NCI-H345 (cell line): ENCODE measurements around the gene LUZP2.

ENCODE experiments used
- DNase-seq: peaks from one replicate; lab custom pipeline; 2025; lab: John Stamatoyannopoulos, UW

LUZP2 gene

DNA sequence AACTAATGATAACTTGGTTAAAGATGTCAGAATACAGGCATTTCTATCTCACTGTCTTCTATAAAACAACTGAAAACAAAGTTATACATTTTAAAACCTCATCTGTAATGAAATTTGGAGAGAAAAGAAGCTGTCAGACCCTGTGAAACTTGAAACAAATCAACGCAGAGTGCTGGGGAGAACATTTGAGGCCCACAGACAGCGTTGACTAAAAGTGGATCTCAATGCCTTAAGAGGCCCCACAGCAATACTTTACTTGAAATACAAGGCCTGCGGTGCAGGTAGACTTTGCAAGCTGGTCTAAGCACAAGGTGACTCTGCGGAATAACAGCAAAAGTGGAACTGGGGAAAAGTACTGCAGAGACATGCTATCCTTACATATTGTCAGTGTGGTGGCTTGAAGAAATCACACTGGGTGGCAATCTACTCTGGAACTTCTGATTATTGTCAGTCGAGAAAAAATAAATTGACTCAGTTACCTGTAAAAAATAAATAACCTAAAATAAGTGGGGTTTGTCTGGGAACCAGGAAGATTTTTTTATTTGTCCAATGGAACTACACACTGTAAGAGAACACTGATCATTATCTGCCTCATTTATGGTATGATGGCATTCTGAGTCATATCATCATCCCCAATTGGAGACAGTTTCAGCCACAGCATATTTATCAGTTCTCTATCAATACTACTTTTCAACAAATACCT is 138.9 kb downstream of the LUZP2 start:
- DNase-seq: no peak

DNA sequence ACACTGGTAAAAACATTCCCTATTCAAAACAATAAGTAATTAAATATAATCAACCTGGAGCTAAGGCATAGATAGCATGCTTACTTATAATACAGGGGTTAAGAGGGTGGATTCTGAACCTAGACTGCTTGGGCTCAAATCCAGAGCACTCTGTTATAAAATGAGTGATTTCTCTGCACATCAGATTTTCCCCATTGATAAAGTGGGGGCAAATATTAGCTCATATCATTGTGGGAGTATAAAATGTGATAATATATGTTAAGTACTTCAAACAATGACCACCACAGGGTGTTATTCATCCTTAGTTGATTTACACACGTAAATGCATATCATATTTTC is 139.4 kb downstream of the LUZP2 start:
- DNase-seq: no peak

DNA sequence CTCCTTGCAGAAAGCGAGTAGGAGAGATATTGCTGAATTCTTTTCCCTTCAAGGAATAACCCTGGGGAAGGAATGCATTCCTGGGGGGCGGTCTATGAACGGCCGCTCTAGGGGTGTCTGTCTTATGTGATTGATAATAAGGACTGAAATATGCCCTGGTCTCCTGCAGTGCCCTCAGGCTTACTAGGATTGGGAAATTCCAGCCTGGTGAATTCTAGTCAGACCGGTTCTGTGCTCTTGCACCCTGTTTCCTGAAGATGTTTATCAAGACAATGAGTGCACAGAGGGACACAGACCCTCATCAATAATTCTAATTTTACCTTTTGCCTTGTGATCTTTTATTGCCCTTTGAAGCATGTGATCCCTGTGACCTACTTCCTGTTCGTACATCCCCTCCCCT is 140.7 kb downstream of the LUZP2 start:
- DNase-seq: no peak

DNA sequence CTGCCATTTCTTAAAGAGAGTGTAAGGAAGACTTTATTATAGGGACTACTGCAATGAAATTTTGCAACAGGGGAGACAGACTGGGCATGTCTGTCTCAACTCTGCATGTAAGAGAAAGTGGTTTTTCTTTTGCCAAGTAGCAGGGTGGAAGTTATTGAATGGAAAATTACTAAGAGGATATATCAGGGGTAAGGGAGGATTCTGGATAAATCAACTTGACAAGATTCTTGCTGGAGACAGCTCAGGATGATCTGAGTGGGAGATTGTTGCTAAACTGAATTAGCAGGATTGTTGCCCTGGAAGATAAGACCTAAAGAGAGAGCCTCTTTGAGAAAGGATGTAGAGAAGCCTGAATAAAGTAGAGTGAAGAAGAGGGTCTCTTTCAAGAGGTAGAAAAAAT is 145.8 kb downstream of the LUZP2 start:
- DNase-seq: no peak

DNA sequence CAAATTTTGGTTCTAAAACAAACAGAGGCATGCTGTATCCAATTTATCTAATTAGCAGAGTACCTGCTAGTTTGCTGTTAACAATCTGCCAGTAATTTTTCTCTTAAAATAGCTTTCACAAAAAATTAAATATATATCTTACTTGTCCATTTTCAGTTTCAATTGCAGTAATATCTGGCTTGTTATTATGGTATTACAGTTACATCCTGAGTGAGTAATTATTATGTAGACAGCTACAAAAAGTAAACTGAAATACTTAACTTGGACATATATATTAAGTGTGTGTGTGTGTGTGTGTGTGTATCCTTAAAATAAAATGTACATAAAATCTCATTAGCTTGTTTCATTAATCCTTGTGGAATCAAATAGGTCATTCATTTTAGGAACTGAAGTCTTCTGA is 148.7 kb downstream of the LUZP2 start:
- no peak for DNase-seq

DNA sequence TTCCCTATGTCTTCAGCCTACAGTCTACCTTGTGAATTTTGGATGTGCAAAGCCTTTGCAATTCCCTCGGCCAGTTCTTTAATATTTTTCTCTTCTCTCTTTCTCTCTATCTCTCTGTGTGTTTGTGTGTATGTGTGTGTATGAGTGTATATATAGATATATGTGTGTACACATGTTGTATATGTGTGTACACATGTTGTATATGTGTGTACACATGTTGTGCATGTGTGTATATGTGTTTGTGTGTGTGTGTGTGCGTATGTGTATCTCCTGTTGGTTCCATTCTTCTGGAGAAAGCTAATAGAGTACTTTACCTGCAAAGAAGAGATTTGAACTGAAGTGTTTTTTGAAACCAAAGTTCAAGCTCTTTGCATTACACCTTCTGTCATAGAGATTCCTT is 155.0 kb downstream of the LUZP2 start:
- DNase-seq: no peak

DNA sequence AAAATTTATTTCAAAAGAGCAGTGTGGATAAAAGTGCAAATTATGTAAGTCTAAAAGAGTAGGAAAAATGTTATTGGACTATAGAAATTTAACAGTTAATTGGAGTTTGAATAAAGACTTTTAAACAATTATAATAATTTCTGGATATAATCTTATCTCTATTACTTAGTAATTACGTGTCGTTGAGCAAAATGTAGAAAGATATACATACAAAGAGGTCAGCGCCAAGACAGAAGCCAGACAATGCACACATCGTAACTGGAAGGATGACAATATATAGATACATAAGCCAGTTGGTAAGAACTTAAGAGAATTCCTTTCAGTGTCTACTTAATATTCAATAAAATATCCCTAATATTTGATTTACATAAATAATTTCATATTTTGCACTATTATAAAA is 157.0 kb downstream of the LUZP2 start:
- no peak for DNase-seq

DNA sequence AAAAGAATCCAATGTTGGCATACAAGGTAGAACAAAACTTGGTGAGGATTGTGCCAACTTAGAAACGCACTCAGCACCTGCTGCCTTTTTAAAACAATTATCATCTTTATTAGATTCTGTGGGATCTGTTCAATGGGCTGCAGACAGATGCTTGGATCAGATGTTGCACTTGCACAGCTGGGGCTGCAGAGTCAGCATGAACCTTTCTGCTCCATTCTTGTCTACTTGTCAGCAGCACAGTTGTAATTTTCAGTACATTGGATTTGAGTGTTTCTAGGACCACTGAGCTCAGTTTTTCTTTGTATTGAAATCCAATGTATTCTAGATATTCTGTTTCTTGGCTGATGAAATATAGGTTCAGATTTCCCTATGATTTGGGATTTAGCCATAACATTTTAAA is 164.5 kb downstream of the LUZP2 start:
- no peak for DNase-seq

DNA sequence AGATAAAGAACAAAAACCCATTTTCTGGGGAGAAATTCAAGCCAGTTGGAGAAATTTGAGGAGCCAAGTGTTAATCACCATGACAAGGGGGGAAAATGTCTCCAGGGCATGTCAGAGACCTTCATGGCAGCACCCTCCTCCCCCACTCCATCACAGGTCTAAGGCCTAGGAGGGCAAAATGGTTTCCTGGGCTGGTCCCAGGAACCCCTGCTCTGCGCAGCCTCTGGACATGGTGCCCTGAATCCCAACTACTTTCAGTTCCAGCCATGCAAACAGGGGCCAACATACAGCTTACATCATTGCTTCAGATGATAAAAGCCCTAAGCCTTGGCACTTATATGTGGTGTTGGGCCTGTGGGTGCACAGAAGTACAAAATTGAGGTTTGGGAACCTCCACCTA is 167.5 kb downstream of the LUZP2 start:
- DNase-seq: no peak

DNA sequence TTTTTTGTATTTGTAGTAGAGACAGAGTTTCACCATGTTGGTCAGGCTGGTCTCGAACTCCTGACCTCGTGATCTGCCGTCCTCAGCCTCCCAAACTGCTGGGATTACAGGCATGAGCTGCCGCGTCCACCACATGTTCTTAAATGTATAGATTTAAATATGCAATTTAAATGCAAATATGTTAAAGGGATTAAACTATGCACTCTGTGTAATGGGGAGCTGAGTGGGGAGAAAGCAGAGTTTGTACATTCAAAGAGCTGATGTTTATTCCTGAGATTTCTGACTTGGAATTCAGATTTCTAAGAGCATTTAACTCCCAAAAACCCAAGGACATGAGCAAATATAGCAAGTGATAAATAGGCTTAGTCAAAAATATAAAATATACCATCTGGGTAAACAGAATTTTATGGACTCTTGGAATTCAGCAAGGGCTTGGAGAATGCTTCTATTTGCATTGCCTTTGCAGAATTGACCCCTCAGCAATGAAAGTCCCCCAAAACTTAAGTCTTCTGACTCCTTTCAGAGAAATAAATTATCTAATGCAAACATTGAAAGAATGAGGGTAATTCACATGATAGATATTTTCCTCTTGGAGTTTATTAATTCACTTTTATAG is 170.6 kb downstream of the LUZP2 start:
- no peak for DNase-seq

DNA sequence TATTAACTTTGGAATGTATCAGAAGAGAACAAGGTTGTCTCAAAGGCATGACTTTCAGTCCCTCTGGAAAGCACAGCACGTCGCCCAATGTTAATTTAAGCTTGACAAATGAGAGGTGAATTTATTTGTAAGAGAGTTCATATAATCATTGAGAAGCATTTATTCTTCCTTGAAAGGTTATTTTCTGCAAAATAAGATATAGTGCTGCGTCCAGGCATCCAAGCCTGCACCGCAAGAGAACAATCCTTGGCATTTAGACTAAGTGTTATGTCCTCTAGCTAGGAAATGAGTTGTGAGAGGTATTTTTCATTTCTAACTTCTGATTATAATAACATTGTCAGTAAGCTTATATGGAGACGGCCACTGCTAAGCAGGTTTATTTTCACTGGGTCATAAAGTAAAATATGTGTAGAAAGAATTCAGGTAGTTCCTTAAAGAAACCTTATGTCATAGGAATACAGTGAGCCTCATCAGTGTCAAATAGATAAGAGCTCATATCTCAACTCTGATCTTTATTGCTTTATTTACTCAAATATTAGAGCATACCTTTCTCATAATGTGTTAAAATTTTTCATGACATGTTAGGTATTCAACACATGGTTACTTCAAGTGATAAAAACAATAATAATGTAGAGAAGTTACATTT is 182.0 kb downstream of the LUZP2 start:
- DNase-seq: no peak

DNA sequence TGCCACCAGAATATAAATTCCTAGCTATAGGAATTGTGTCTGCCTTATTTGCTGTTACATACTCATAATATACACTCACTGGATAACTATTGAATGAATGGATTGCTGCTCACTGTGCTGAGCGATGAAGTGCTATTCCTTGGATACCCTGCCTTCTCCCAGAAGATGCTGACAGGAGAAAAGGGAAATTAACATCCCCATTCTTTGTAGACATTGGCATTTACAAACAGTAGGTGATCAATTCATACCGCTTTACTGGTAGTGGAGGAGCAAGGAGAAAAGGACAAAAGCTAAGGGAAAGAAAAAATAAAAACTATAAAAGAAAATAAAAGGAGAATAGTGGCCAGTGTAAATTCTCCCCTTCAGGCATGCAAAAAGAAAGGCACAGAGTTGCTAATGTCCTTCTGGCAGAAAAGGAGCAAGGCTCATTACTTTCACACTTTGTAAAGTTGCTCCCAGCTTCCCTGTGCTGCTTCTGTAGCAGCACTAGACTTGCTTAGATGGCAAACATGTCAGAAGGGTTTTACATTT is 183.0 kb downstream of the LUZP2 start:
- no peak for DNase-seq

DNA sequence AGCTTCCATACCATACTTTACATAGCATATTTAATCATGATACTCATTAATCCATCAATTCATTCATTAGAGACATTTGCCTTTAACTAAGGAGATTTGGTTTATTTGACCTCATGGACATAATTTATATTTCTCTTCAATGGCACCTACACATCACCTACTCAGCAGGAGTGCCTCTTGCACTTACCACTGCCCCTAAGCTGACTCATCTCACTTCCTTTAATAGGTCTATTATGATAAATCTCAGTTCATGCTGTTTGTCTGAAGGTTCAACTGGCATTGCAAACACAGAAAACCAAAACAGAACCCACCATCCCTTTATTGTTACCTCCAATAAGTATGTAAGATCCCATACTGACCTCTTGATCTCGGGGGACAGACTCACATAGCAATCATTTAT is 186.7 kb downstream of the LUZP2 start:
- DNase-seq: no peak

DNA sequence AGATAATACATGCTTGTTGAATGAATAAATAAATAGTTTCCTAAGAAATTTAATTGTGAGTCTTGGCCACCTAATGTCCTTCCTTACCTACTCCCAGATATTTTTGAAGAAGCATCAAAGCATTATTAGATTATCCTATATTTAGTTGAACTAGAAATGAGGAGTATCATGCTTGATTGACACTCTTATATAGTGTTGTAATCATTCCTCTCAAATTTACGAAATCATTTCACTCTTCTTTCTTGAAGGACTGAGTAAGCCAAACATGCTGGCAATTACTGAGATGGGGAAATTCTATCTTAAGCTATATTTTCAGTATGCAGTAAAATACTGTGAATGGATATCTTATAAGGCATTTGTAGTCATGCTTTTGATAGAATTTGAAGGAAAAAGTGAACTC is 189.0 kb downstream of the LUZP2 start:
- no peak for DNase-seq

DNA sequence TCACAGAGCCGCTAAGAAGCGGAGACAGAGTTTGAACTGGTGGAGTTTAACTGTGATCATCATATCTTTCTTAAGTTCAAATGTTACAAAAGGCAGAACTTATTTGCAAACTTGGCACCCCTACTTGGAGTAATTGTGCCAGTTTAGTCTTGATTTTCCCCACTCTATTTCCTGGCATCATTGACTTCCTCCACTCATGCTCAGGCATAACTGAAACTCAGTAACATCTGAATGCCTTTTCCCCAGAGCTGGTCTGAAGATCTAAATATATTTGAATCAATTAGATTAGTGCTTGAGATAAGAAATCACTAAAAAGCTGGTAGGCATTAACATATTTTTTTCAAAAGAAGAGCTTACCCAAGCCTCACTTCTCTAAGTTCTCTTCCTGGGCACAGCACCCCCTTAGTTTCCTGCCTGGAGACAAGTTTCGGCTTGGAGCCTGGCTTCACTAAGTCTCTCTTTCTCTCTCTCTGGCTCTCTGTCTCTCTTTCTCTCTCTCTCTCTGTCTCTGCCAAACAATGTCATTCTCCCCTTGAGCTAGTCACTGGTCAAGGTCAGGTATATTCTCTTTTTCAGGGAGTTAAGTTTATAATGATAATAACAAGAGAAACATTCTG is 190.8 kb downstream of the LUZP2 start:
- DNase-seq: no peak

DNA sequence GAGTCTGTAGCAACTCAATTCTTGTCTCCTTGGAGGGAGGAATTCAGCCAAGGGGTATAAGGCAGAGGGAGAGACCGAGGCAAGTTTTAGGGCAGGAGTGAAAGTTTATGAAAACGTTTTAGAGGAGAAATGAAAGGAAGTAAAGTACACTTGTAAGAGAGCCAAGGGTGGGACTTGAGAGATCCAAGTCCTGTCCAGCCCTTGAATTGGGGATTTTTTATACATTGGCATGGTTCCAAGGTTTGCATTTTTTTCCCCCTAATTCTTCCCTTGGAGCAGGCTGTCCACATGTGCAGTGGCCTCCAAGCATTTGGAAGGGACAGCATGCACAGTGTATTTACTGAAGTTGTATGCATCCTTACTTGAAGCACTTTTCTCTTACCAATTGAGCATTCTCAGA is 192.1 kb downstream of the LUZP2 start:
- no peak for DNase-seq

DNA sequence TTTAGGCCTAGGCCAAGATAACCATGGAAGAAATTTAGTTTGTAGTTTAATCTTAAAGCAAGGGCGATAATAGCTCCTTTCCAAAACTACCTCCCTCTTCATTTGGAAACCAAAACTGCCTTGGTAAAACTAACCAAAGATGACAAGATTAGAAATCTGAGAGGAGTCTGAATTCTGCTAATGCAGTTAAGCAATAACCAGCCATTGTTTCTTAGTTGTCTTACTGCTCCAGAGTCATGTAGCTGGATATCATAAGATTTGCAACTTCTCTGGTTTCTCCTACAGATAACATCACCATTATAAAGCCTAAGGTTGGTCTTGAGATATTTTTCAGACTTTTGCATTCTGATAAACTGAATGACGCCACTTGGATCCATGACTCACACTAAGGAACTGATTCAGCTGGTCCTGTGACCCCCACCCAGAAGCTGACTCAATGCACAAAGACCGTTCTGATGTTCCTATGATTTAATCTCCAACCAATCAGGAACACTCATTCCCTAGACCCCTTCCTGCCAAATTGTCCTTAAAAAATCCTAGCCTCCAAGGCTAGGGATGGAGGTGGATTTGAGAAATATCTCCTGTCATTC is 200.8 kb downstream of the LUZP2 start:
- DNase-seq: no peak

DNA sequence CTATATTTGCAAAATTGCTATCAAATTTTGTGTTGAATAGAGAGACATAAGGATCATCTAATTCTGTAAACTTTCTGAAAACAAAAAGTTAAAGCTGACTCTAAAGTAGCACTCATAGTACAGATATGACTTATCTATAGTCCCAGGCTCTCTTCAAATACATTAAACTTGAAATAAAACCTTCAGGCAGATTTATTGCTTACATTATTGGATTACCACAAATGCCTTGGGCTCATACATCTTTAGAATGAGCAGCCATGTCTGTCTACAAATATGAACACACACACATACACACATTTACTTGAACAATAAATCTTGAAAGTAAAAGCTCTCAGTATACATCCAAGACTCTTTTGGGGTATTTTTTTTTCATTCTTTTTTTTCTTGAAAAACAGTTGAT is 207.9 kb downstream of the LUZP2 start:
- no peak for DNase-seq

DNA sequence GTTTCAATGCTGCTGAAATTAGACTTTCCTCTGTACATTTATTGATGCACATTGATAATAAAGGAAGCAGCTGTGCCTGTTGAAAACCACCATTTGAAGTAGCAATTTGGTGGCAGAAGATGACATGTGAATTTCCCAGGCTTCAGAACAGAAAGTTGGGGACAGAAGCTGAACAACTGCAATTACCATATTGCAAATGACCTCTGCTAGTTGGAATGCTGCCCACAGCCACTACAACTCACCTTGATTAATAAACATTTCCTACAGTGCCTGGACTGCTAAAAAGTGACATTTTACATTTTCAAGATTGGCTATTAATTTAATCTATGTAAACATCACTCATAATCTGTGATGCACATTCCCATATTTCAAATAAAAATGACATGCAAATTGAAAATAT is 208.6 kb downstream of the LUZP2 start:
- DNase-seq: no peak

DNA sequence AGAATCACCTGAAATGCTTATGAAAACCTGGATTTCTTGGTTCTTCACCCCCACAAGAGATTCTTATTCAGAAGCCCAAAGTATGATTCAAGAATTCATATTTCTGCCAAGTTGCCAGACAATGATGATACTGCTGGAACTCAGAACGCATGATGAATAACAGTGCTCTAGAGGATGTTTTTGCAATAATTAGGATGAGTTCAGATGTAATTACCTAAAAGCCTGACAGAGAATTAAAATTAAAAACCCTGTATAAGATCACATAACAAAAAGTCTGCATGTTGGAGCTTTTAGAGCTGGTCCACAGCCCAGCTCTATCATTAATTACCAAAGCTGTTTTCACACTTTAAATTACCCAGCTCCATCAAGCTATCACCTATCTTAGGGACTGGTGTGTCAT is 211.8 kb downstream of the LUZP2 start:
- DNase-seq: no peak

DNA sequence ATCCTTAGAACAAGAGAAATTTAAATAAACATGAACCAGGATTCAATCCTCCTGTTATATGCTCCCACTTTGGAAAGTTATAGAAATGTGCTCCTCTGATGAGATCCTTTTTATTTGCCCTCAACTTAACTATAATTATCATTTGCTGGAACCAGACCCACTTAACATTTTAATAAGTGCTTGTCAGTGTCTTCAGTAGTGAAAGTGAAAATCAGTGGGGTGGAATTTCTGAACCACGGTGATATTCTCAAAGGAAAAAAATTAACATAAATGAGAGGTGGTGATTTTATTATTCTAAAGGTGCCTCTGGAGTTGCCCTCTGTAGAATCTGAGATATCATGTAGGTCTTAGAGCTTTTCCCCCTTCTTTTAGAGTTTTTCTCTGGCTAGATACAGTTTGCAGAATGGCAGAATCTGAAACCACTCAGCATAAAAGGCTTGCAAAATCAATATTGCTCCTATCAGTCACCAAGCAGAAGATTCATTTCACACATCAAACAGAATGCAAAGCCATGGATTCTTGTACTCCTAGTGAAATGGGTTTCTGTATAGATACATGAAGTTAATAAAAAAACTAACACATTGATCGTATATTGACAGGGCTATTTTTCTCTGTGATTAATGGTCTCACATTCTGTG is 213.2 kb downstream of the LUZP2 start:
- no peak for DNase-seq

DNA sequence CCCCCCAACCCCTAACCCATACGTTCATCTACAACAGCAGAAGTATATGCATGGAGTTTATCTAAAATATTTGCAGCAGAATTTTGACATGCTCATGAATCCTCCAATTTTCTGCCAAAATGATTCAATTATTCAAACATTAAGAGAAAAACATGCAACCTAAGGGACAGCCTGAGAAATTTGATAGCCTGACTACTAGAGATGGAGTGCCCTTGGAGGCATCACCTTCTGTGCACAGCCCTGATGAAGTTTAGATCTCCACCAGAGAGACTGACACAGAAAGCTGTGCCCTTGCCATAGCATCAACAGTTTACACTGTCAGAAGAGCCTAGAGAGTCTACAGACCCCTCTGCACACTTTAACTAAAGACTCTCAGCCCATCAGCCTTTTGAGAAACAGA is 217.7 kb downstream of the LUZP2 start:
- no peak for DNase-seq
